Measurements from ENCODE around the gene DNAJB14.

DNAJB14 gene

GRCh38 chr4:99943904-99944437, 2.4 kb downstream of the DNAJB14 start:
- DNase-seq: no peak

DNA sequence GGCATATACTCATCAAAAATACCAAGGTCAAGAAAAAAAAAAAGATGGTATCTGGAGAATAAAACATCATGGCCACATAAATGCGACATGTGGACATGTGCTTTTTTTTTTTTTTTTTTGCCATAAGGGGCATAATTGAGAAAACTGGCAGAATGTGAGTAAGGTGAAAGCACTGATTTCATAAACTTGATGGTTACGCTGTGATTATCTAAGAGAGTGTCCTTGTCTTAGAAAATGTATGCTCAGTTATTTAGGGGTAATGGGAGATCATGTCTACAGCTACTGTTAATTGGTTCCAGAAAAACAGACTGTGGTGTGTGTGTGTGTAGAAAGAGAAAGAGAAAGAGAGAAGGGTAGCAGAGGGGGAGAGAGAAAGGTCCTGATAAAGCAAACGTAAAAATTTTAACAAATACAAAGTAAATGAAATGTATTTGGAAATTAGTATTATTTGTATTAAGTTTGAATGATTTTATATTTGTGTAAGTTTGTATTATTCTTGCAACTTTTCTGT, 8.1 kb downstream of the DNAJB14 start:
- DNase-seq: no peak

DNA sequence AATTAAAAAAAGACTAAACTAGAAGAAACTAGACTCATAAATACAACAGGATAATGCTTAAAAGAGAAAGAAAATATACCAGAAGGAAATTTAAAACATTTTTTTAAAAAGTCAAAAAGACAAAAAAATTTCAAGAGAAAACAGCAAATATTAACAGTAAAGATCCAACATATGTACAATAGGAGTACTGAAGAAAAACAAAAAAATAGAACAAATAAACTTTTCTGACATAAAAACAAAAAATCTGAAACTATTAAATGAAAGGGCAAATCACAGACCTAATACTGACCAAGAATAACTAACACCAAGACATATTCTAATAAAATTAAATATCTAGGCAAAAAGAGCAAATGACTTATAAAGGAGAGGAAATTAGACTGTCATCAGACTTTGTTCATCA, 11.5 kb downstream of the DNAJB14 start:
- DNase-seq: no peak

DNA sequence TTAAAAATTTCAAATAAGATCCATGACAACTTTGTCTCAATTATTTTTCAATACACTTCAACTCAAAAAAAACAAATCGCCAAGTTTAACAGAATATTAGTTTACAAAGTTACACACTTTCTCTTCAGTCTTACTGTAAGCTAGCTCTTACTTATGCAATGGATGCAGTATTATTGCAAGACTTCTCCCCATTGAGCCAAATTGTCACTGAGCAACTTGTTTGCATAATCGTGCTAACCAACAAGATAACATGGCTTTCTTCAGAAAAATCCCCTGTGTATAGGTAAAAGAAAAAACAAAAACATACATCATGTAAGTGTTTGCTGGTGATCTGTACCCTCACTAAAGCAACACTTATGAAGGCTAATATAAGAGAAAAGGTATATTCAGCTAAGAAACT, 18.9 kb downstream of the DNAJB14 start:
- DNase-seq: no peak

DNA sequence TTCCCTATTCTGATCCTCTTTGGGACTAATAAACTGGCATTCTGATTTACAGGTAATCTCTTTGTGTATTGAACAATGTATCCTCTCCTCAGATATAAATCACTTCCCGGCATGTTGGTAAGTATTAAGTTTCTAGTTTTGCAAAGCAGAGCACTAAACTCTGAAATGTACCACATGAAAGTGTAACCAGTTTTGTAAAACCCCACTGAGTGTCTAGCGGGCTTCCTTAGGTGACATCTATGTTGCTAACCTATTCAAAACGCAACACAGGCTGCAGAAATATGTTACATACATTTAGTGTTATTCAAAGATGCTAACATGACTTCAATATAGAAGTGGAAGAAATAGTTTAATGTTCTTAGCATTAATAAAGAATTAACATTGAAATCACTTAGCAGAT, 25.2 kb downstream of the DNAJB14 start:
- no peak for DNase-seq

DNA sequence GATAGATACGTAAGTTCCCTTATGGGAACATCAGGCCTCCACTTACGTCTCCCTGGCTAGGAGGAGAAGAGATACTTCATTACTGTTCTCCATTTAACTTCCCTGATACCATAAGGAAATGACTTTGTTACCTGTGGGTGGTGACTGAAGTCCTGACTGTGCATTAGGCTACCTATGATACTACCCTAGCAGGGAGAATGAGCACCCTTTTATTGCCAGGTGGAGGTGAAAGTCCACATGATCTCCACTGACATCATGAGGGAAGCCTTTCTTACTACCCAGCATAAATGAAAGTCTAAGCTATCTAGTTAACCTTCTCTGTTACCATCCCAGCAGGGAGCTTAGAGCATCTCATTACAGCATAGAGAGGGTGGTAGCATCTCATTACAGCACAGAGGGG, 27.8 kb downstream of the DNAJB14 start:
- no peak for DNase-seq

GRCh38 chr4:99917575-99917974, 28.8 kb downstream of the DNAJB14 start:
- no peak for DNase-seq

DNA sequence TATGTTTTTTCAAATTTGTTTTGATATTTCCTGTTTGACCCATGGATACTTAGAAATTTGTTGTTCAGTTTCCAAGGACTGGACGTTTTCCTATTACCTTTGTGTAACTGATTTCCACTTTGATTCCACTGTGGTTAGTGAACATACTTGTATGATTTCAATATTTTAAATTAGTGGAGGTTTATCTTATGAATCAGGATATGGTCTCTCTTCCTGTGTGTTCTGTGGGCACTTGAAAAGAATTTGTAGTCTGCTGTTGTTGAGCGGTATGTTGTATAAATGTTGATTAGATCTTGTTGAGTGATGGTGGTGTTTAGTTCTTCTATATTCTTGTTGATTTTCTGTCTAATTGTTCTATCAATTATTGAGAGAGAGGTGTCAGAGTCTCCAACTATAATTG, 31.0 kb downstream of the DNAJB14 start:
- DNase-seq: no peak

GRCh38 chr4:99894998-99895397, 51.4 kb downstream of the DNAJB14 start:
- DNase-seq: no peak

DNA sequence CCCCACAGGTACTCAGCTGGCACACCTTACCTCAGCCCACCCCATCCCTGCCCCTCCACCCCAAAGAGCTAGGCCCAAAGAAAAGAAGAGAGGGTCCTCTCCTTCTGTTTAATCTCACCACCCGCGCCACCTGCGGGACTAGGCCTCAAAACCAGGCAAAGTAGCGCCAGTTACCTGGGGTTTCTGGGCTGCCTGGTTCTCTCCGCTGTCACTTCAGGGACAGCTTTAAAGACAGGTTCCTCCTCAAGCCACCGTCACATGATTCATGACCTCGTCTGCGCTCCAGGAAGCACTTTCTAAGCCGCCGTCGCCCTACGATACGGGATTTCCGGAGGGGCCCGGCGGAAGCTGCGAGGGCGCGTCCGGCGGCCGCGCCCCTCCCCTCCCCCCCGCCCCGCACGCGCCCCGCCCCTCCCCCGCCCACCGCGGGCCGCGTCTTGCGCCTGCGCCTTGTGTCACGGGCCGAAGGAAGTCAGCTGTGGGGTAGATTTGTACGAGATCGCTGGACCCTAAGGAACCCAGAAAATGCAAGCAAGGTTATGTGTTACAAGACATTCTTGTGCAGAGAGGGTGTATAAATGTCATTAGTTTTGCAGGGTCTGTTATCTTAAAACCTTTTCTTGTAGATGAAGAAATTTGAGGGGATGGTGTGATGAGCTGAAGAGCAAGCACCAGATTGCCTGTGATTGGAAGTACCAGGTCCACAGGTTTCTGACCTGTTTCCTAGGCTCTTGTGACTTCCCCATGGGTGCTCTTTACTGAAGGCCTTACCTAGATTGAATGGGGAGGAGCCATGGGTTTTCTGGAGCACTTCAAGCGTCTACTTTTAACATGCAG, 52.0 kb downstream of the DNAJB14 start, which contains the start of gene LAMTOR3:
LAMTOR3 (minus strand) TSS at position 267 of the 837 bp plus-strand sequence. CDS start 464 bp downstream, outside the sequence.
- peak; percentile 13 for DNase-seq

DNA sequence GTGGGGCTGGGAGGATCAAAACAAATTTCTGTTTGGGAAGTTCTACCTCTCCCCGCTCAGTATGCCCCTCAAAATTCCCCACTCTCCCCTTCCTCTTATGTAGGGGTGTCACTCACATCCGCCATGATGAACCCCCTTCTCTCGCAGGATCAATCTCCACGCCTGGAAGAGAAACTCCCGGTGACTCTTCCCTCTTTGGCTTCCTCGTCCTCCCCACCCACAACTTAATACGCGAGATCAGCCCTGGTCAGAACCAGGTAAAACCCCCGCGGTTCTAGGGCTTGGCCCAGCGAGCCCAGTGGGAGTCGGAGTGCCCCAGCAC, 52.6 kb downstream of the DNAJB14 start:
- no peak for DNase-seq

- DNase-seq: no peak
These were observed 53.4 kb downstream of the DNAJB14 start for GRCh38 chr4:99893029-99893428.

GRCh38 chr4:99891351-99891750, 55.1 kb downstream of the DNAJB14 start:
- DNase-seq: no peak

DNA sequence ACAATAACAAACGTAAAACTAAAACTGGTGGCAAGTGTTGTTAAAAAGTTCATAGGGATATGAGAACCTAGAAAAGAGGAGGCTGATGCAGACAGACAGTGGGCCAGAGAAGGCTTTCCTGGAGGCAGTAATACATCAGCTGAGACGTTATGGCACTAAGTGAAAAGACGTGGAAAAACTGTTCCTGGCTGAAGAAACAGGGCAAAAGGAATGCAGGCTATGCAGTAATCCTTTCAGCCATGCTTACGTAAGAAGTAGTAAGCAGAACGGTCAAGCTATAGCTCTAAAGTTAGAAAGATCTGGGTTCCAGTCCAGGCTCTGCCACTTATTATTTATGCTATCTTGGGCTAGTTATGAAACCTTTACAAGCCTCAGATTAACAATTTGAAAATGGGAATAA, 58.6 kb downstream of the DNAJB14 start:
- no peak for DNase-seq

- DNase-seq: no peak
These were observed 60.3 kb downstream of the DNAJB14 start for GRCh38 chr4:99886146-99886545.

- no peak for DNase-seq
These were observed 60.7 kb downstream of the DNAJB14 start for GRCh38 chr4:99885687-99886086.

DNA sequence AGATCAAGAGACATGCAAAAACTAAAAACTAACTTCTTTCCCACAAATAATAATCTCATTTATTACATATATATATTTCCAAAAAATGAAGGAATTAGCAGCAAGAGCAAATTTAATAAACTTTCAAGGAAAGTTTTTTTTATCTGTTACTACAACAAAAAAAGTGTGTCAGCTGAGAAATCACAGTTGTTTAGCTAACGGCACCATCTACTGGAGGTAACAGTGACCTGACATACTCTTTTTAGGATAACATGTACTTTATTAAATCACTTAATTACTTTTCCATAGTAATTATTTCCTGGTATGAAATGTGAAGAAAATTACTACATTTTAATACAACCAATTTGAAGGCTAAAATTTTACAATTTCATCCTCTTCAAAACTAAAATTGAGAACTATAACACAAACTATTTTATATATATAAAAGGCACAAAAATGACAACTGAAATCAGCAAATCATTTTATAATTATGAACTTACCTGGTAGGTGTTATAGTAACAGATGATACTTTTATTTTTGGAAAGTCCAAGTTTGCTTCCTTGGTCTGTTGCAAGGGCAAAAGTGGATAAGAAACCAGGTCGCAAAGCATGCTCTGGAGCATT, 61.3 kb downstream of the DNAJB14 start:
- no peak for DNase-seq

GRCh38 chr4:99879458-99879857, 67.0 kb downstream of the DNAJB14 start:
- DNase-seq: no peak

GRCh38 chr4:99878604-99879003, 67.8 kb downstream of the DNAJB14 start:
- DNase-seq: no peak

- no peak for DNase-seq
These were observed 69.5 kb downstream of the DNAJB14 start for GRCh38 chr4:99876946-99877345.

DNA sequence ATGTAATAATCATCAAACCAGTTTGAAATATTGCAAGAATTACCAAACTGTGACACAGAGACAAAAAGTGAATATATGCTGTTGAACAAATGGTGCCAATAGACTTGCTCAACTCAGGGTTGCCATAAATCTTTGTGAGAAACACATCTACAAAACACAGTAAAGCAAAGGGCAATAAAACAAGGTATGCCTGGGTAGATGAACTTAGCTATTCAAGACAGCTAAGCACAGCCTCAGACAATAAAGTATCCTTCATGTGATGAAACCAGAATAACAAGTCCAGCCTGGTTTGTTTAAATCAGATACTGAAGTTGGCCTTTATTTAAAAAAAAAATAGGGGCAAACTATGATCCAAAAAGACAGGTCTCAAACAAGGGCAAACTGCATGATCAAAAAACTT, 71.3 kb downstream of the DNAJB14 start:
- no peak for DNase-seq

DNA sequence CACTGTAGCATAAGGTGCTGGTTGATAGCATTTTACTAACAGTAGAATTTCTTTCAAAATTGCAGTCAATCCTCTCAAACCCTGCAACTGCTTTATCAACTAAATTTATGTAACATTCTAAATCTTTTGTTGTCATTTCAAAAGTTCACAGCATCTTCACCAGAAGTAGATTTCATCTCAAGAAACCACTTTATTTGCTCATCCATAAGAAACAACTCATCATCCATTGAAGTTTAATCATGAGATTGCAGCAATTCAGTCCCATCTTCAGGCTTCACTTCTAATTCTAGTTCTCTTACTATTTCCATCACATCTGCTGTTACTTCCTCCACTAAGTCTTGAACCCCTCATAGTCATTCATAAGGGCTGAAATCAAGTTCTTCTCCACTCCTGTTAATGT, 73.8 kb downstream of the DNAJB14 start:
- no peak for DNase-seq

DNA sequence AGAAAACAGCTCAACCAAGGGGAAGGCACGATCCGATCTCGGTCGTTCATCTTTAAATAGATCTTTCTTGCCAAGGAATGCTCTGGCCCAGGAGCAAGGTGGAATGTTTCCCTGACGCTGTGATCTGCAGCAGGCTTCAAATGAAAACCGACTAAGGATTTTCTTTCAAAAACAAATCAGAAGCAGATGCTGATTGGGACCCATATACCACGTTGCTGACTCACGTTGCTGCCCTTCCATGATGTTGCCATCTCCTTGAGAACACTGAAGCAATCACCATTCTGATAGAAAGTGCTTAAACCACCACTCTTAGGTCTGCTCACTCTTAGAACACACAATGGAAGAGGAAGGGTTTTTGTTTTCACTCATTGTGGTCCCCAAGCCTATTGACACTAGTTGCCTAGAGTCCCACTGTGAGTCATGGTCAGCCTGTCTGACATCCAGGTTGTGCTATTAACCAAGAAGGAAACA, 78.3 kb downstream of the DNAJB14 start:
- DNase-seq: no peak

DNA sequence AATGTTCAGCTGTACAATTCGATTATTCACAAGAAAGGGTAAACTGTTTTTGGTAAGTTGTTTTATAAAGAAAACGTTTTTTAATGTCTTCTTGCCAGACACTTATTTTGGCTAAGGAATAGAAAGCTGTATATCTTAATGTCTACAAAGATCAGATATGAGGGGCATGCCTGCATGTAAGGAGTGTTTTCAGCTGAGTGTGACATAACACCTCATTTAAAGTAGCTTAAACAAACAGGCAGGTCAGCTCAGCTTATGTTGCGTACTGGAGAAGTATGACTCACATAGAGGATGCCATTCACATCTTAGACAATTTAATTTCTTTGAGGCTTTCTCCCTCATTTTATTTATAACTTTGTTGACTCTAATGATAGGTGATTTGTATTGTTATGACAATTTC, 82.6 kb downstream of the DNAJB14 start:
- no peak for DNase-seq
